ENCODE results near the gene SERPINI2. TPM values are rescaled to one million over a fixed set of nuclear protein-coding genes. Genes with fewer than 3 reads are reported as not detected.

Gene SERPINI2
- total and polyA plus RNA-seq, 2 of the 13 experiments (the other 11 are each of a cell fraction or from before 2014, with no cell fraction given), result not detected

DNA sequence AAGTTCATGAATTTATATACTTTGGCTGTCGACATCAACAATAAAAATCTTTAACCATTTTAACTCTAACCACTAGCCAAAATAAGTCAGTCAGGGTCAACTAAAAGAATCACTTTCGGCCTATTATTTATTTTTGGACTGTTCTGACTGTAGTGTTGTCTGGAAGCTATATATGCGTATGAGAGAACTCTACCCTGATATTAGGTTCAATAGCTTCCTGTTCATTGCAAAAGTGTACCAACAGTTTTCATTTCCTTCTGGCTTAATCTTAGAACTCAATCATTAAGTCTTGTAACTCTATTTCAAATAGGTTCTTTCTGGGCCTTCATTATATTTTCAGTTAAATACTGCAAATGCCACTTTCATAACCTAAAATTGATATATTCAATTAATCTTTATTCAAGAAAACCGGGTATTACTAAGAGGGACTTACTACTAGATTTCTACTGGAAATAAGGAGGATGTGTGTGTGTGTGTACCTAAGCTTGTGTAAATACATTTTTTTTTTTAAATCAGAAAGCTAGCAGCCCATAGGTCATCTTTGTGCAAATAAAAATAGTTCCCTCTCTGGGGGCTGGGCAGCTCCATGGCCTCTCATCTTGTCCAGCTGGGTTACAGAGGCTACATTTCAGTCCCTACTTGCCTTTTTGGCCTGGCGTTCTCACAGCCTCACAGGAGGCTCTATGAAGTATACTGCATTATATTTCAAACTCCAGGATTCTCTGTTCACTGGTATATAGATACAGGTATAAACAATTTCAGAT lies 5.8 kb downstream of the SERPINI2 start (continued):
- TF ChIP-seq SOX6 (IDR thresholded peaks at IDR 0.05), result no peak
- TF ChIP-seq SOX6 (CRISPR knock-in tag; IDR thresholded peaks at IDR 0.05), result peak; percentile 33; the same call in 1 of the 2 replicates
- TF ChIP-seq, protein P1, sequence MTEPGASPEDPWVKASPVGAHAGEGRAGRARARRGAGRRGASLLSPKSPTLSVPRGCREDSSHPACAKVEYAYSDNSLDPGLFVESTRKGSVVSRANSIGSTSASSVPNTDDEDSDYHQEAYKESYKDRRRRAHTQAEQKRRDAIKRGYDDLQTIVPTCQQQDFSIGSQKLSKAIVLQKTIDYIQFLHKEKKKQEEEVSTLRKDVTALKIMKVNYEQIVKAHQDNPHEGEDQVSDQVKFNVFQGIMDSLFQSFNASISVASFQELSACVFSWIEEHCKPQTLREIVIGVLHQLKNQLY (CRISPR knock-in tag; IDR thresholded peaks at IDR 0.05), result no peak
- TF ChIP-seq ZNF781 (CRISPR knock-in tag; IDR thresholded peaks at IDR 0.05; ENCODE audit: borderline replicate concordance, not compliant biosample characterization), result no peak
- TF ChIP-seq ZNF354B (CRISPR knock-in tag; IDR thresholded peaks at IDR 0.05), result no peak
- TF ChIP-seq KDM3A (CRISPR knock-in tag; IDR thresholded peaks at IDR 0.05; ENCODE audit: low read depth), result no peak
- TF ChIP-seq ZNF264 (CRISPR knock-in tag; IDR thresholded peaks at IDR 0.05), result peak; percentile 31; the same call in 1 of the 2 replicates
- TF ChIP-seq EHMT2 (IDR thresholded peaks at IDR 0.05; ENCODE audit: borderline replicate concordance, low read depth, low read length), result 0 out of 2 replicates have a peak, but pooled peaks have one; percentile 37
- no peak for TF ChIP-seq RFX1 (IDR thresholded peaks at IDR 0.05)
- TF ChIP-seq CC2D1A (CRISPR knock-in tag; IDR thresholded peaks at IDR 0.05), result no peak
- TF ChIP-seq ELF1 (CRISPR knock-in tag; IDR thresholded peaks at IDR 0.05), result no peak
- no peak for TF ChIP-seq PHF5A (CRISPR knock-in tag; IDR thresholded peaks at IDR 0.05; ENCODE audit: low read depth, unreplicated experiment)
- TF ChIP-seq KMT2A (CRISPR knock-in tag; IDR thresholded peaks at IDR 0.05), result no peak
- TF ChIP-seq KLF13 (CRISPR knock-in tag; IDR thresholded peaks at IDR 0.05), result no peak
- TF ChIP-seq ATM (IDR thresholded peaks at IDR 0.05; ENCODE audit: borderline replicate concordance), result no peak
- no peak for TF ChIP-seq ZNF567 (CRISPR knock-in tag; IDR thresholded peaks at IDR 0.05; ENCODE audit: borderline replicate concordance)
- no peak for TF ChIP-seq BRCA1 (CRISPR knock-in tag; IDR thresholded peaks at IDR 0.05)
- no peak for TF ChIP-seq ZNF891 (CRISPR knock-in tag; IDR thresholded peaks at IDR 0.05)
- TF ChIP-seq, protein P2, sequence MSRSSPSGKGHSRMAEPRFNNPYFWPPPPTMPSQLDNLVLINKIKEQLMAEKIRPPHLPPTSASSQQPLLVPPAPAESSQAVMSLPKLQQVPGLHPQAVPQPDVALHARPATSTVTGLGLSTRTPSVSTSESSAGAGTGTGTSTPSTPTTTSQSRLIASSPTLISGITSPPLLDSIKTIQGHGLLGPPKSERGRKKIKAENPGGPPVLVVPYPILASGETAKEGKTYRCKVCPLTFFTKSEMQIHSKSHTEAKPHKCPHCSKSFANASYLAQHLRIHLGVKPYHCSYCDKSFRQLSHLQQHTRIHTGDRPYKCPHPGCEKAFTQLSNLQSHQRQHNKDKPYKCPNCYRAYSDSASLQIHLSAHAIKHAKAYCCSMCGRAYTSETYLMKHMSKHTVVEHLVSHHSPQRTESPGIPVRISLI (CRISPR knock-in tag; IDR thresholded peaks at IDR 0.05; ENCODE audit: borderline replicate concordance), result peak; percentile 96
- no peak for TF ChIP-seq NFE2L2 (IDR thresholded peaks at IDR 0.05; ENCODE audit: low read length)
- TF ChIP-seq, protein P3, sequence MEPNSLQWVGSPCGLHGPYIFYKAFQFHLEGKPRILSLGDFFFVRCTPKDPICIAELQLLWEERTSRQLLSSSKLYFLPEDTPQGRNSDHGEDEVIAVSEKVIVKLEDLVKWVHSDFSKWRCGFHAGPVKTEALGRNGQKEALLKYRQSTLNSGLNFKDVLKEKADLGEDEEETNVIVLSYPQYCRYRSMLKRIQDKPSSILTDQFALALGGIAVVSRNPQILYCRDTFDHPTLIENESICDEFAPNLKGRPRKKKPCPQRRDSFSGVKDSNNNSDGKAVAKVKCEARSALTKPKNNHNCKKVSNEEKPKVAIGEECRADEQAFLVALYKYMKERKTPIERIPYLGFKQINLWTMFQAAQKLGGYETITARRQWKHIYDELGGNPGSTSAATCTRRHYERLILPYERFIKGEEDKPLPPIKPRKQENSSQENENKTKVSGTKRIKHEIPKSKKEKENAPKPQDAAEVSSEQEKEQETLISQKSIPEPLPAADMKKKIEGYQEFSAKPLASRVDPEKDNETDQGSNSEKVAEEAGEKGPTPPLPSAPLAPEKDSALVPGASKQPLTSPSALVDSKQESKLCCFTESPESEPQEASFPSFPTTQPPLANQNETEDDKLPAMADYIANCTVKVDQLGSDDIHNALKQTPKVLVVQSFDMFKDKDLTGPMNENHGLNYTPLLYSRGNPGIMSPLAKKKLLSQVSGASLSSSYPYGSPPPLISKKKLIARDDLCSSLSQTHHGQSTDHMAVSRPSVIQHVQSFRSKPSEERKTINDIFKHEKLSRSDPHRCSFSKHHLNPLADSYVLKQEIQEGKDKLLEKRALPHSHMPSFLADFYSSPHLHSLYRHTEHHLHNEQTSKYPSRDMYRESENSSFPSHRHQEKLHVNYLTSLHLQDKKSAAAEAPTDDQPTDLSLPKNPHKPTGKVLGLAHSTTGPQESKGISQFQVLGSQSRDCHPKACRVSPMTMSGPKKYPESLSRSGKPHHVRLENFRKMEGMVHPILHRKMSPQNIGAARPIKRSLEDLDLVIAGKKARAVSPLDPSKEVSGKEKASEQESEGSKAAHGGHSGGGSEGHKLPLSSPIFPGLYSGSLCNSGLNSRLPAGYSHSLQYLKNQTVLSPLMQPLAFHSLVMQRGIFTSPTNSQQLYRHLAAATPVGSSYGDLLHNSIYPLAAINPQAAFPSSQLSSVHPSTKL (CRISPR knock-in tag; IDR thresholded peaks at IDR 0.05), result peak; percentile 75; the same call in 1 of the 2 replicates
- TF ChIP-seq ZFP36L2 (CRISPR knock-in tag; IDR thresholded peaks at IDR 0.05), result no peak
- TF ChIP-seq DMAP1 (CRISPR knock-in tag; IDR thresholded peaks at IDR 0.05), result no peak
- TF ChIP-seq PHF21A (CRISPR knock-in tag; IDR thresholded peaks at IDR 0.05), result peak; percentile 37; the same call in 1 of the 2 replicates
- no peak for TF ChIP-seq SRF (IDR thresholded peaks at IDR 0.05; ENCODE audit: low read depth, low read length)
- no peak for TF ChIP-seq SMC3 (IDR thresholded peaks at IDR 0.05; ENCODE audit: low read length)
- TF ChIP-seq NFE2L1 (CRISPR knock-in tag; IDR thresholded peaks at IDR 0.05; ENCODE audit: borderline replicate concordance), result no peak
- TF ChIP-seq RARG (CRISPR knock-in tag; IDR thresholded peaks at IDR 0.05; ENCODE audit: low read depth), result no peak
